ENCODE data around the gene PRRG2. TPM values are rescaled to one million over a fixed set of nuclear protein-coding genes. Genes with fewer than 3 reads are reported as not detected.

Gene PRRG2
- total and polyA plus RNA-seq, 2 of the 13 experiments (the other 11 are each of a cell fraction or from before 2014, with no cell fraction given), result 0.66 to 0.82 TPM

DNA sequence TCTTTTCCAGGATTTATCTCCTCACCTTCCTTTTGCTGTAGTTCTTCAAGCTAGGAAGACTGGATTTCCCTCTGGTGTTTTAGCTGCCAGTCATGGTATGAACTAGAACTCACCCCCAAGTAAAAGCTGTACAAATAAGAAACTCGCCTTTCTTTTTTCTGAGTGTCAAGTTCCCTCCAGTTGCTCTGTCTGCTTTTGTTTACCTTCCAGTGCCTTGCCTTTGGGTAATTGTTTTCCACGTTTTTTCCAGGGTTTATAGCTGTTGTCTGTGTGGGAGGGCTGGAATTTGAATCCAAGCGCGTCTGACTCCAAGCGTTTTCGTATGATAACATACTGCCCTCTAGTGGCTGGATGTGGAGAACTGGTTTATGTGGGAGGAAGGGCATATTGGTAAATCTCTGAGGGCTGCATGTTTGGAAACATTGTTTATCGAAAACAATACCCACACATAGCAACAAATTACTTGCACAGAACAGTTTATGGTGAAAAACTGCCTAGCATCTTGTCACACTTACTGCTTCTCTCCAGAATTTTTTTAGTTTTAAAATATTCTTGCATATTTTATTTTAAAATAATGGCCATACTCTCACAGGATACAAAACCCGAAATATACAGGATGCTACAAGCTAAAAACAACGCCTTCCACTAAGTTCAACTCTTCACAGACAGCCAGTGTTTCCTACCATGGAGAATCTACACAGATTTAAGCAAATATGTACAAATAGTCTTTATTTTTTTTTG, 34.1 kb upstream of the PRRG2 start (continued):
- TF ChIP-seq REST (IDR thresholded peaks at IDR 0.05; ENCODE audit: borderline replicate concordance in 1 of 2, low read depth in 1 of 2, low read length in 2 of 2) (no peak), ZNF639 (CRISPR knock-in tag; conservative IDR thresholded peaks at IDR 0.05) (no peak), ZNF496 (CRISPR knock-in tag; IDR thresholded peaks at IDR 0.05; ENCODE audit: insufficient replicate concordance) (no peak), ARID4A (CRISPR knock-in tag; IDR thresholded peaks at IDR 0.05; ENCODE audit: borderline replicate concordance) (peak; percentile 38; the same call in 1 of the 2 replicates), ZNF335 (CRISPR knock-in tag; IDR thresholded peaks at IDR 0.05) (no peak), SALL2 (CRISPR knock-in tag; IDR thresholded peaks at IDR 0.05) (no peak), MEIS2 (CRISPR knock-in tag; IDR thresholded peaks at IDR 0.05) (no peak), ZBTB7B (CRISPR knock-in tag; IDR thresholded peaks at IDR 0.05) (no peak), ZNF160 (CRISPR knock-in tag; IDR thresholded peaks at IDR 0.05) (no peak), ZMYM4 (CRISPR knock-in tag; IDR thresholded peaks at IDR 0.05) (0 out of 2 replicates have a peak, but pooled peaks have one; percentile 17), XRCC5 (optimal IDR thresholded peaks at IDR 0.05; ENCODE audit: low read length) (peak; percentile 54), TARDBP (CRISPR knock-in tag; IDR thresholded peaks at IDR 0.05) (no peak), GATAD1 (CRISPR knock-in tag; IDR thresholded peaks at IDR 0.05) (peak; percentile 21; the same call in 1 of the 2 replicates), SOX6 (IDR thresholded peaks at IDR 0.05) (no peak), SOX6 (CRISPR knock-in tag; IDR thresholded peaks at IDR 0.05) (peak; percentile 63), ZSCAN9 (CRISPR knock-in tag; IDR thresholded peaks at IDR 0.05; ENCODE audit: borderline replicate concordance) (peak; percentile 45; the same call in 1 of the 2 replicates), FOXP1 (IDR thresholded peaks at IDR 0.05) (no peak), FOXP1 (CRISPR knock-in tag; IDR thresholded peaks at IDR 0.05) (peak; percentile 38; the same call in 1 of the 2 replicates), MED1 (CRISPR knock-in tag; IDR thresholded peaks at IDR 0.05) (0 out of 2 replicates have a peak, but pooled peaks have one; percentile 17), SOX5 (CRISPR knock-in tag; IDR thresholded peaks at IDR 0.05; ENCODE audit: borderline replicate concordance) (peak; percentile 56; the same call in 1 of the 2 replicates)

Data from HepG2 (cell line).